Stimulated activated CD4-positive, alpha-beta T cell treated with anti-CD3 and anti-CD28 coated beads, Interleukin-12 subunit alpha, Interleukin-12 subunit beta, amount 100 ng/mL, for 4 hours (primary cell): ENCODE results near the gene EFNA4.

Source experiments
- DNase-seq: peaks from one replicate; pipeline ENCODE4 v3.0.0-alpha.2; 2020

Gene EFNA4

GRCh38 chr1:155034318-155035208 lies 29.0 kb upstream of the EFNA4 start:
- no peak for DNase-seq

- no peak for DNase-seq
These were observed 27.6 kb upstream of the EFNA4 start for GRCh38 chr1:155035936-155036335.

DNA sequence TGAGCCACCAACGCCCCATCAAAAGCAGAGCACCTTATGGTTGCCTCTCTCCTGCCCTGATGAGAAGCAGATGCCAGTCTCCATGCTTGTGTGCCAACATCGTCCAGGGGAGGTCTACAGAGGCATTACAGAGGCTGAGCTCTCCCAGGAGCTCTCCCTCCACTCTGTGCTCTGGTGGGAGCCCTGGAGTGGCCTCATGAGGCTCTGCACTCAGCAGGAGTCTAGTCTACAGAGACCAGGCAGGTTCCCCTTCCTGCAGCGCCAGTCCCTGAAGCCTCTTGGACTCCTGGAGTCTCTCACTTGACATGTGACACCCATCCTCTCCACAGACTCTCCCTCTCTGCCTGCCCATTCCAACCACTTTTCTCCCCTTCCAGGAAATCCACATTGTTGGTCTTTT lies 26.5 kb upstream of the EFNA4 start:
- no peak for DNase-seq

DNA sequence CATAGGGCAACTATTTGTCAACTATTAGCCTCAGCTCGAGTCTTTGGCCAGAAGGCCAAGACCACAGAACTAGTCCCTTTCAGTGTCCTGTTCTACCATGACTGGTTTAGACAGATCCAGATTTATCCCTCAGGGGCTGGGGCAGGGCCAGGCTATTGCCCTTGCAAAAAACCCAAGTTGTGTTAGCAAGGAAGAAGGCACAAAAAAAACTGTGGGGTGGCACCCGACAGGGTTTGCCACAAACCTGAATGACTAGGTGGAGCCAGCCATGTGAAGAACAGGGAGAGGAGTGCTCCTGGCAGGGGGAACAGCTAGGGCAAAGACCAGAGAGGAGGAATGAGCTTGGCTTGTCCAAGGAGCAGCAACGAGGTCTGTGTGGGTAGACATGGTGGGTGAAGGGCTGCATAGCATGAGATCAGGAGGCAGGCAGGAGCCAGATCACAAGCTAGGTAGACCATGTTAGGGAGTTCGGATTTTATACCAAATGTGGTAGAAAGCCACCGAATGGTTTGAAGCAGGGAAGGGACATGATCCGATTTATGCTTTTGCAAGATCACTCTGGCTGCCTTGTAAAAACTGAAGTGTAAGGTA lies 25.6 kb upstream of the EFNA4 start:
- DNase-seq = no peak

GRCh38 chr1:155038602-155039307 lies 24.8 kb upstream of the EFNA4 start:
- no peak for DNase-seq

- no peak for DNase-seq
These were observed 24.3 kb upstream of the EFNA4 start for GRCh38 chr1:155039308-155039669.

GRCh38 chr1:155040358-155041093 lies 23.0 kb upstream of the EFNA4 start:
- no peak for DNase-seq

DNA sequence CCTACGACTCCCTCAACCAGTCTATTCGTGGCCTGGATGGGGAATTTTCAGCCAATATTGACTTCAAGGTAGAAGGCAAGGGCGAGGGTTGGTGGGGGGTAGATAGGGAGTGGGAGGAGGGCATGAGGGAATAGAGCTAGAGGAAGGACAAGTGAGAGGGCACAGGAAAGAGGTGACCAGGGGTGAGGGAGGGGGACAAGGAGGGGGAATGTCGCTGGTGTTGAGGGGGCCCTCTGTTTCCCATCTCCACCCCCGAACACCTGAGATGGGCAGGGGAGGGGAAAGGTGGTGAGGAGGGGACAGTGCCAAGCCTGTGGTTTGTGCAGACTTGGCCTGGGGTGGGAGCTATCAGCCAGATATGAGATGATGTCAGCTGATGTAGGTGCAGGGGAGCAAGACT lies 20.8 kb upstream of the EFNA4 start:
- no peak for DNase-seq

DNA sequence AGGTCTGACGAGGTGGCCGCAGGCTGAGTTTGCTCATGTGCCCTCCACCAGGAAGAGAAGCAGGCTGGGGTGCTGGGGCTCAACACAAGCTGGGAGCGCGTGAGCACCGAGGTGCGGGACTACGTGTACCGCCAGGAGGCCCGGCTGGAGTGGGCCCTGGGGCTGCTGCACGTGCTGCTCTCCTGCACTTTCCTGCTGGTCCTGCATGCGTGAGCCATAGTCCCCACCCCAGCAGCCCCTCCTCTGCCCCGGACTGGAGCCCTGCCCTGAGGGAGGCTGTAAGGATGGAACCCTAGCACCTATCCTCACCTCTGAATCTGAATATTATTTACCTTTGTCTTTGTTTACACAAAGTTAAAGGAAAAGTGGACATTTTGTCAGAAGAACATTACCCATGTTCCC lies 20.2 kb upstream of the EFNA4 start:
- DNase-seq = no peak

DNA sequence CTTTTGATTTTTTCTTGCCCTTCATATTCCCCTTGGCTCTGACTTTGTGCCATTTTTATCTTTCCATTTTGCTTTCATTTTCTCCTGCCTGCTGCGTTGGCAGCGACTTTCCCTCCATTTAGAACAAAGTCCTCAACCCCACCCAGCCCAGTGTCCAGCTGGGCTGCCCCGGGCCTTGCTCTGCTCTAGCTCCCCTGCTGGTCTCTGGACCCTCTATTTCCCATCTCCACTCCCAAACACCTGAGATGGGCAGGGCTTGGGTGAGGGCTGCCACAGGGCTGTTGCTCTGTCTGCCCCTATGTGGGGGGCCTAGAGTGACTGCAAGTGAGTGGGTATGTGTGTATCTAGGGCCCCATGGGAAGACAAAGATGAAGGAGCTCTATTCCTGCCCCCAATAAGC lies 19.7 kb upstream of the EFNA4 start:
- no peak for DNase-seq

GRCh38 chr1:155044365-155044764 lies 19.2 kb upstream of the EFNA4 start:
- no peak for DNase-seq

- peak; percentile 46 for DNase-seq
These were observed 18.5 kb upstream of the EFNA4 start for GRCh38 chr1:155044812-155045657.

- DNase-seq = no peak
These were observed 14.8 kb upstream of the EFNA4 start for GRCh38 chr1:155048449-155049334.

- DNase-seq = no peak
These were observed 13.6 kb upstream of the EFNA4 start for GRCh38 chr1:155049651-155050559.

GRCh38 chr1:155050560-155051341 lies 12.8 kb upstream of the EFNA4 start, which contains the start of gene ADAM15:
ADAM15 (plus strand) TSS chr1:155051316; CDS start chr1:155051387, 71 bp downstream.
- peak; percentile 79 for DNase-seq

GRCh38 chr1:155051342-155051776 lies 12.2 kb upstream of the EFNA4 start:
- DNase-seq = no peak

GRCh38 chr1:155051777-155052398 lies 11.7 kb upstream of the EFNA4 start:
- peak; percentile 42 for DNase-seq
